Activated CD8-positive, alpha-beta memory T cell treated with anti-CD3 and anti-CD28 coated beads, Interleukin-2, amount 50 U/mL, for 4 hours (primary cell): Measurements from ENCODE around the gene NOC4L.
"Not testable (repeated sequence)": the region's sequence is repeated elsewhere in the genome, so short reads cannot be mapped to it uniquely, and the experiment has no call there.

Source experiments
- DNase-seq: peaks from one replicate; pipeline ENCODE4 v3.0.0-alpha.2; 2020

Gene NOC4L

GRCh38 chr12:132144115-132144809, at the start of gene NOC4L, which contains the start of gene DDX51:
Gene NOC4L (plus strand): TSS chr12:132144457. CDS start chr12:132144489, 32 bp downstream.
Gene DDX51 (minus strand): TSS chr12:132144319. CDS start chr12:132144296, 23 bp downstream.
- peak; percentile 97 for DNase-seq

GRCh38 chr12:132095520-132096409, 48.5 kb upstream of the NOC4L start:
- DNase-seq: no peak

GRCh38 chr12:132099739-132100138, 44.5 kb upstream of the NOC4L start:
- DNase-seq: no peak

DNA sequence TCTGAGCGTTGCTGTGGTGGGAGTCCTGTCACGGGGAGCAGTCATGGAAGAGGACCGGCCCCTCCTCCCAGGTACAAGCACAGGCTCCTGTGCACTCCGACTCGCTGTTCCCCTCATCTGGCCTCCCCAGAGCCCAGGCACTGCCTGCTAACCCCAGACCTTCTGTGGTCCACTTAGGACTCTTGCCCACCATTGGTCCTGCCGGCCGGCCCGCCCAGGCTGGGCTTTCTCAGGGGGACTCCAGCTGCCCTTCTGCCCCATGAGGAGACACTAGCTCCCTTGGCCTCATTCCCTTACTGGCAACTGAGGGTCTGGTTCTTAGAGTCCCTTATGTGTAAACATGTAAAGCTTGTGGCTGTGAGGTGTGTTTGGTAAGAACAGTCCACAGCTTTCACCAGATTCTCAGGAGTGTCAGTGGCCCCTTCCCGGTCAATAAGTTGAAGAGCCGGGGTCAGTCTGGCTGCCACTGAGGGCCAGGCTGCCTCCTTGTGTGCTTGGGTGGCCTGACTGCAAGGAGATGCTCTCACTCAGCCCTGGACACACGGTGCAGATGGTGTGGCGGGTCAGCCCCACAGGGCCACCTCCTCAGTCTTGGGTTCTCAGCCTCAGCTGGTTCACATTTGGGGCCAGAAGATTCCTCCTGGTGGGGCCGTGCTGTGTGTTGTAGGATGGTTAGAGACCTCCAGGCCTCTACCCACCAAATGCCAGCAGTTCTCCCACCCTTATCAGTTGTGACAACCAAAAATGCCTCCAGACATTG, 43.8 kb upstream of the NOC4L start:
- no peak for DNase-seq

GRCh38 chr12:132102297-132102696, 42.0 kb upstream of the NOC4L start:
- DNase-seq: no peak

DNA sequence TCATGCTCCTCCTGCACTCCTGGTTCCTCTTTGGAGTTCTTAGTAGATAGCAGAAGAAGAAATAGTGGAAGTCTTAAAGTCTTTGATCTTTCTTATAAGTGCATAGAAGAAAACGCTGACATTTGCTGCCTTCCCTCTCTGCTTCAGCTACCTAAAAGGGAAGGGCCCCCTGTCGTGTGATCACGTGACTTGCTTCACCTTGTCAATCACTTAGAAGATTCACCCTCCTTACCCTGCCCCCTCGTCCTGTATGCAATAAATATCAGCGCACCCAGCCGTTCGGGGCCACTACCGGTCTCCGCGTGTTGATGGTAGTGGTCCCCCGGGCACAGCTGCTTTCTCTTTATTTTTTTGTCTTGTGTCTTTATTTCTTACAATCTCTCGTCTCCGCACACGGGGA, 41.2 kb upstream of the NOC4L start:
- DNase-seq: not testable (repeated sequence)

DNA sequence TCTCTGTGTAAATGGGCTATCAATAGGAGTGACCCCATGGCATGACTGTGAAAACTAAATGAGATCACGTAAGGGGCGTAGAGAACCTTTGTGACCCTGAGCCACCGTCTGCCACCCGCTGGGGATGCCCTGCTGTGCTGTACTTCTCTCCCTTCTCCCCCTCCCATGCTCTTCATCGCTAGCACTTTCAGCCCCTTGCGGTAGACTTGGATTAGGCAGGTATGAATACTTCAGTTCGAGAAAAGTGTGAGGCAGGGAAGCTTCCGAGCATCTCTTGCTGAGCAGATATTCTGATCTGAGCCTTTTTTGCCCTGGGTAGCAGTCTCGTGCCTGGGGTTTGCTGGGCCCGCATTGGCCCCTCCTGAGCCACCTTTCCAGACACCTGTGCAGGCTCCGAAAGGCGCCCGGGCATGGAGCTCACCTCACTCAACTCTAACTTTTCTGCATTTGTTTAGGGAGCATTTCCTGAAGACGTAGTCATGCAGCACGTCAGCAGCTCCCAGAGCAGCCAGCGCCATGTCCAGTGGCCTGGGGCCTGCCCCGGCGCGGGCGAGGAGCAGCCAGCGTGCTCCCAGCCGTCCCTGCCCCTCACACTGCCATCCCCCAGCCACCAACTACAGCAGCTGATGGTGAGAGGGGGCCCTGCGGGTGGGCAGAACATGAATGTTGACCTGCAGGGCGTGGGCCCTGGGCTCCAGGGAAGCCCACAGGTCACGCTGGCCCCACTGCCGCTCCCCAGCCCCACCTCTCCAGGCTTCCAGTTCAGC, 40.5 kb upstream of the NOC4L start:
- DNase-seq: no peak

- DNase-seq: no peak
Observed at GRCh38 chr12:132105467-132105866, 38.8 kb upstream of the NOC4L start.

DNA sequence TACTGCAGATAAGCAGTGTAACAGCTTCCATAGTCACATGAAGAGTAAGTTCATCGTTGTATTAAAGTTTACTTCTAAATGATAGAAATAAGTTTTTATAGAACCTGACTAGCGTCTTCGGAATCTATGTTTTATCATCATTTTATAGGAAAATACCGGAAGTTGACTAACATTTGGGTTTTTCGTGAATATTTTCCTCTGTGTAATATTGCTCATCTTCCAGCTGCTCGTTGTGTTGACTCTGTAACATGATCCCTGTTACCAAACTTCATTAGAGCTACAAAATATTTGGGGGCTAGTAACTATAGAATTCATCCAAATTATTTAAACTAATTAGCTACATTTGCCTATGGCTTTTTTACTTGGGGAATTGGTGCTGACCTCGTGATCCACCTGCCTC, 37.3 kb upstream of the NOC4L start:
- DNase-seq: no peak

GRCh38 chr12:132108211-132108832, 35.9 kb upstream of the NOC4L start:
- DNase-seq: no peak

GRCh38 chr12:132109741-132110140, 34.5 kb upstream of the NOC4L start:
- no peak for DNase-seq

GRCh38 chr12:132110677-132111076, 33.6 kb upstream of the NOC4L start:
- no peak for DNase-seq

GRCh38 chr12:132111654-132112304, 32.5 kb upstream of the NOC4L start:
- no peak for DNase-seq

DNA sequence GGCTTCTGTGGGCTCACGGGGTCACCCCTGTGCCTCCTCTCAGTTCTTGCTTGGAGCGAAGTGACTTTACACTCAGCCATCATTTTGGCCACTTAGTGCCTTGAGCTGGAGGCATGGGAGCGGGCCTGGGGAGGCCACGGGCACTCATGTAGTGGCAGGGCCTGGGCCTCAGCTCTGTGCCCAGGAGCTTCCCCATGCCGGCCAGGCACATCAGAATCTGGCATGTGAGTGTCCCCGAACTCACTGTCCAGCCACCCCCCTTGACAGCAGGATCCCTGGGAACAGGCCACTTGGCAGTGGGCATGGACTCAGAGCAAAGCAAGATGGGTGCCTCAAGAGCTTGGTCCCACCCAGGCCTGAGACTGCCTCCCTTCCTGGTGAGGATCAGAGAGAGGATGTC, 29.6 kb upstream of the NOC4L start:
- DNase-seq: no peak

DNA sequence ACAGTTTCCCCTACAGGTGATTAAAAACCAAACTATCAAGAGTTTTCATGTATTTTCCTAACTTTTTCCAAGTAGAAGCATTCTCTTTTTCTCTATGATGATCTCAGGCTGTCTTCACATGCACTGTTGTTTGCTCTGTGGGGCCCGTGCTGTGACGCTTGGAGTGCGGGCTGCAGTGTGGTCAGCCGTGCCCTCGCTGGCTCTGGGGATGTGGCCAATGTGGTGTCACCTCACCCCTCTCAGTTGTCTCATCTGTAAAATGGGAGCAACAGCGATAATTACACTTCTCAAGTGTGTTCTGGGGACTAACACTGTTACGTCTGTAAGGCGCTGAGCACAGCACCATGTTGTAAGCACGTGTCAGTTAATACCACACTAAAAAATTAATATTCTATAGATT, 28.8 kb upstream of the NOC4L start:
- DNase-seq: no peak

DNA sequence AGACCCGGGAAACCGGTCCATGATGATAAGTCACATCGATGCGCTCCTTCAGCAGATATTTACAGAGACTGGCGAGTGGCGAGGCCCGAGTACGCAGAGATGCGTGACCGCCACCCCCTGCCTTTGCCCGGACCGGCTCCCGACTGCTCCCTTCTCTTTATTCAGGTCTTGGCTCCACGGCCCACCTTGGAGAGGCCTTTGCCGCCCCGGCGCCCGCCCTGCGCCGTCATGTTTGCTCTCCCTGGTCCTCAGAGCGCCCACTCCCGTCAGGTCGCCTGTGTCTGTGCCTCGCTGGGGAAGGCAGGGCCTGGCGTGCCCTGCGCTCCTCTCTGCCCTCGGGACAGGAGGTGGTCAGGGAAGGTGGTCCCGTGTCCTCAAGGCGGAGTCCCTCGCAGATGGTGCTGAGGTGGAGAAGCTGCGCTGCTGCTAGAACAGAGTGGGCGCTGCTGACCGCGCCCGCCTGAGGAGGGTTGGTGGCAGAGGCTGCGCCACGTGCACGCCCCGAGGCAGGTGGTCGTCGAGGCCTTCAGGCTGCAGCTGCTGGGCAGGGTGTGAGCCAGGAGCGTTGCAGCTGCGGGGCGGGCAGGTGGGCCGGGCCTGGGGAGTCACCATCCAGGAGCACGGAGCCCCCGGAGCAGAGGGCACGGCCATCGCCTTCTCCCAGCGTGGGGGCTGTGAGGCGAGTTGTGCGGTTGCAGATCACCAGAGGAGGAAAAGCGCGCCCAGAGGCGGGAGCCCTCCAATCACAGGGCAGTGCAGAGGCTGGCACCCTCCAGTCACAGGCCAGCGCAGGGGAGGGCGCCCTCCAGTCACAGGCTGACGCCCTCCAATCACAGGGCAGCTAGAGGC, 27.3 kb upstream of the NOC4L start:
- no peak for DNase-seq

DNA sequence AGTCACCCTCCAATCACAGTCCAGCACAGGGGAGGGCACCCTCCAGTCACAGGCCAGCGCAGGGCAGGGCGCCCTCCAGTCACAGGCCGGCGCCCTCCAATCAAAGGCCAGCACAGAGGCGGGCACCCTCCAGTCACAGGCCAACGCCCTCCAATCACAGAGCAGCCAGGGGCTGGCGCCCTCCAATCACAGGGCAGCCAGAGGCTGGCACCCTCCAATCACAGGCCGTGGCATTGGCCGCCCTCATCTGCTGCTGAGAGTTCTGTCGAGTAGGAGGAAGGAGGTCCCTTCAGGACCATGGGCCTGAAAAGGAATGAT, 26.7 kb upstream of the NOC4L start:
- no peak for DNase-seq

GRCh38 chr12:132118876-132119275, 25.4 kb upstream of the NOC4L start:
- DNase-seq: no peak

DNA sequence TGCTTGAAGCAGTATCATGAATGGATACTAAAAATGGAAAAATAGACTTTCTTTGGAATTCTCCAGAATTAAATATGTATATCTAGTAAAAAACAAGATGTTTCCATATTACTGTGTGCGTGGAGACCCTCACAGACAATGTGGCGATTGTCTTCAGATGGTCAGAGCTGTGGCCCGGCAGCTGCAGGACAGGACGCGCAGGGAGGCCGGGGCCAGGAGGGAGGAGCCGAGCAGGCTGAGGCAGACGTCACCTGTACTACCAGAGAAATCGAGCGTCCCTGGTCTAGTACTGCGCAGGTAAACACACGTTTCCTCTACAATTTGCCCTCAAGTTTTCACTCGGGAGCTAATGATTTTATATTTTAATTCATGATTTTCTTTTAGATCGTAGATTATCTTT, 23.0 kb upstream of the NOC4L start:
- no peak for DNase-seq

DNA sequence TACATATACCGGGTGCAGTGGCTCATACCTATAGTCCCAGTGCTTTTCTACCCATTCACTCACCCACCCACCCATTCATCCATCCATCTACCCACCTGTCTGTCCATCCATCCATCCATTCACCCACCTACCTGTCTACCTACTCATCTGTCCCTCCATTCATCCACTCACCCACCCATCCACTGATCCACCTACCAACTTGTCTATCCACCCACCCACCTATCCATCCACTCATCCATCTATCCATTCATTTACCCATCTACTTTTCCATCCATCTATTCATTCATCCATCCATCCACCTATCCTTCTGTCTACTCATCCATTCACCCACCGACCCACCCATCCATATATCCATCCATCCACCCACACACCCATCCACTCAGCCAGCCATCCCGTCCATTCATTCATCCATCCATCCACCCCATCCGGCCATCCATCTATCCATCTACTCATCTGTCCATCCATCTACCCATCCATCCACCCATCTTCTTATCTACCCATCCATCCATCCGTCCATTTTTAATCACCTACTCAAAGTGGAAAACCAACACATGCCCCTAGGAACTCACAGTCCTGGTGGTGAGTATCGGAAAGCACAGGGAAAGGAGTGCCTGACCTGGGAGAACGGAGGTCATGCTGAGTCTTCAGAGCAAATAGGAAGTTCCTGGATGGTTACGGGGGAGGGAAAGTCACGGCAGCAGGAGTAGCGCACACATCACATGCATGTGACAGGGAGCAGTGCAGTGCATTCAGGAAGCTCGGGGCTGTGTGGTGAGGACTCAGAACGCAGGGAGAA, 20.1 kb upstream of the NOC4L start:
- no peak for DNase-seq
